ENCODE measurements around the gene IL6ST.

- TF ChIP-seq CTCF (IDR thresholded peaks at IDR 0.05), result no peak
- no peak for TF ChIP-seq POLR2A (IDR thresholded peaks at IDR 0.05)
Observed at GRCh38 chr5:55934720-55935119, 60.0 kb downstream of the IL6ST start.

Measured in Peyer's patch (tissue), 4 donors.